Measurements from ENCODE around the gene VASN.

GRCh38 chr16:4338712-4339299 lies 32.8 kb upstream of the VASN start:
- TF ChIP-seq CEBPZ (IDR thresholded peaks at IDR 0.05; ENCODE audit: low read depth, low read length) (no peak), SP1 (IDR thresholded peaks at IDR 0.05; ENCODE audit: low read depth, low read length) (no peak)

All from GM12878 (cell line).